ENCODE data around the gene KDM5B.

- TF ChIP-seq POLR2A (IDR thresholded peaks at IDR 0.05; ENCODE audit: low read length) (no peak), GATA1 (IDR thresholded peaks at IDR 0.05; ENCODE audit: low read depth, low read length) (no peak)
Observed at GRCh38 chr1:202703191-202703590, 105.0 kb downstream of the KDM5B start.
